Measurements from ENCODE around the gene GJA8.
"Not testable (repeated sequence)": the region's sequence is repeated elsewhere in the genome, so short reads cannot be mapped to it uniquely, and the experiment has no call there.

Gene GJA8

DNA sequence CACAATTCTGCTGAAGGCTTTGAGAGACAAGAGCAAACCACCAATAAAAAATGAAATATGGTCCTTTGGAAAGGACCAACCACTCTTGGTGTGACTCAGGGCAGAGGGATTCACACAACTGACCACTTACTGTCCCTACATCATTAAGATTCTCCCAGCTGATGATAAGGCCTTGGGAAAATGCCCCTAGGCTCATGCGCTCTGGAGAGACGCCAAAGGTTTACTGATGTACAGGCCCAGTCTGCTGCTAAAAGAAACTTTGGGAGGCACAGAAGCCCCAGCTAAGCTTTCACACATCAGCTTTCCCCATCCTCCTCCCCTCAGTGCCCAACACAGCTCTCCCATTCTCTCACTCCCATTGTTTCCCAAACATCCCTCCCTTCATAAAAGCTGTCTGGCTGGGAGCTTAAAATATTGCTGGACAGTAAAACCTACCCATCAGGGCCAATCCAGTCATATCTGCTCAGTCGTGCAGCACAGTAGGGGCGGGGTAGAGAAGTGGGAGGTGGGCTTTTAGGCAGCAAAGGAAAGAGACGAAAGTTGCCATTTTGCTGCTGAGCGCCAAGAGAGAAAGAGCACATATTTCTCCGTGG lies at the start of gene GJA8:
GJA8 (plus strand) TSS at position 543 of the 593 bp plus-strand sequence. CDS start 5,161 bp downstream, outside the sequence.
- Mint-ChIP-seq H3K36me3 (ENCODE audit: low read depth) (no peaks in the 10 kb centered on the region), H3K27me3 (no peaks in the 10 kb centered on the region), H3K27ac (no peak within 1 kb of the TSS), H3K4me3 (no peak within 1 kb of the TSS), H3K9me3 (no peaks in the 10 kb centered on the region), H3K4me1 (ENCODE audit: low read depth) (peaks cover 5% of the 10 kb centered on the region)

DNA sequence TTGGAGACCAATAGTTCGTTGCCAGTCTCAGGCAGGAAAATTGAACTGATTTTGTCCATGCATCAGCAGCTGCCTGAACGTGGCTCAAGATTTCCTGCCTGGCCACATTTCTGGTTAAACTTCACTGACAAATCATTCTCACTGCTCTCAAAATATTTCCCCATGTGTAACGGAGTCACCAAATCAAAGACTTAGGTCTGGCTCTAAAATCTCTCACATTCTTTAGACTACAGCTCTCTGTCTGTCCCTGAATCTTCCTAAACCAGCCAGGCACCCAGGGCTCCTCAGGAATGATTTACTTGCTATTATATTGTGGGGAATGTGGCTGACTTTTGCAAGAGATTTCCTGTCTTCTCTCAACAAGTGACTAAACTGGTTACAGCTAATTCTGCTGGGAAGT lies 49.2 kb upstream of the GJA8 start:
- Mint-ChIP-seq H3K4me1 (ENCODE audit: low read depth) (no peaks in the 10 kb centered on the region), H3K4me3 (no peak overlapping the region), H3K27me3 (peaks cover 28% of the 10 kb centered on the region), H3K36me3 (ENCODE audit: low read depth) (no peaks in the 10 kb centered on the region), H3K9me3 (no peaks in the 10 kb centered on the region), H3K27ac (no peak overlapping the region)

DNA sequence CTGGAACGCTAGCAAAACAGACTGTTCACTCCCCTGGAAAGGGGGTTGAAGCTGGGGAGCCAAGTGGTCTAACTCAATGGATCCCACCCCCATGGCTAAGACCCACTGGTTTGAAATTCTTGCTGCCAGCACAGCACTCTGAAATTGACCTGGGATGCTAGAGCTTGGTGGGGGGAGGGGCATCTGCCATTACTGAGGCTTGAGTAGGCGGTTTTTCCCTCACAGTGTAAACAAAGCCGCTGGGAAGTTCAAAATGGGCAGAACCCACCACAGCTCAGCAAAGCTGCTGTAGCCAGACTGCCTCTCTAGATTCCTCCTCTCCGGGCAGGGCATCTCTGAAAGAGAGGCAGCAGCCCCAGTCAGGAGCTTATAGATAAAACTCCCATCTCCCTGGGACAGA lies 47.6 kb upstream of the GJA8 start:
- not testable (repeated sequence) for H3K4me1 Mint-ChIP-seq (ENCODE audit: low read depth)

DNA sequence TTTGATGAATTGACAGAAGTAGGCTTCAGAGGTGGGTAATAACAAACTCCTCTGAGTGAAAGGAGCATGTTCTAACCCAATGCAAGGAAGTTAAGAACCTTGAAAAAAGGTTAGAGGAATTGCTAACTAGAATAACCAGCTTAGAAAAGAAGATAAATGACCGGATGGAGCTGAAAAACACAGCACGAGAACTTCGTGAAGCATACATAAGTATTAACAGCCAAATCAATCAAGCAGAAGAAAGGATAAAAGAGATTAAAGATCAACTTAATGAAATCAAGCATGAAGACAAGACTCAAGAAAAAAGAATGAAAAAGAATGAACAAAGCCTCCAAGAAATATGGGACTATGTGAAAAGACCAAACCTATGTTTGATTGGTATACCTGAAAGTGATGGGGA lies 46.6 kb upstream of the GJA8 start:
- not testable (repeated sequence) for H3K27ac Mint-ChIP-seq; H3K36me3 Mint-ChIP-seq (ENCODE audit: low read depth); H3K9me3 Mint-ChIP-seq; H3K4me1 Mint-ChIP-seq (ENCODE audit: low read depth); H3K4me3 Mint-ChIP-seq
- H3K27me3 Mint-ChIP-seq, result peaks cover 32% of the 10 kb centered on the region

More for the DNA sequence above, 47.6 kb upstream of the GJA8 start:
- H3K27me3 Mint-ChIP-seq, result peaks cover 37% of the 10 kb centered on the region
- H3K9me3 Mint-ChIP-seq; H3K27ac Mint-ChIP-seq; H3K36me3 Mint-ChIP-seq (ENCODE audit: low read depth); H3K4me3 Mint-ChIP-seq: not testable (repeated sequence)

DNA sequence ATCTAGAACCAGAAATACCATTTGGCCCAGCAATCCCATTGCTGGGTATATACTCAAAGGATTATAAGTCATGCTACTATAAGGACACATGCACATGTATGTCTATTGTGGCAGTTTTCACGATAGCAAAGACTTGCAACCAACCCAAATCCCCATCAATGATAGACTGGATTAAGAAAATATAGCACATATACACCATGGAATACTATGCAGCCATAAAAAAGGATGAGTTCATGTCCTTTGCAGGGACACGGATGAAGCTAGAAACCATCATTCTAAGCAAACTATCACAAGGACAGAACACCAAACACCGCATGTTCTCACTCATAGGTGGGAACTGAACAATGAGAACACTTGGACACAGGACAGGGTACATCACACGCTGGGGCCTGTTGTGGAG lies 35.4 kb upstream of the GJA8 start:
- H3K4me3 Mint-ChIP-seq; H3K9me3 Mint-ChIP-seq; H3K4me1 Mint-ChIP-seq (ENCODE audit: low read depth); H3K27ac Mint-ChIP-seq; H3K36me3 Mint-ChIP-seq (ENCODE audit: low read depth): not testable (repeated sequence)
- H3K27me3 Mint-ChIP-seq, result peaks cover 26% of the 10 kb centered on the region

DNA sequence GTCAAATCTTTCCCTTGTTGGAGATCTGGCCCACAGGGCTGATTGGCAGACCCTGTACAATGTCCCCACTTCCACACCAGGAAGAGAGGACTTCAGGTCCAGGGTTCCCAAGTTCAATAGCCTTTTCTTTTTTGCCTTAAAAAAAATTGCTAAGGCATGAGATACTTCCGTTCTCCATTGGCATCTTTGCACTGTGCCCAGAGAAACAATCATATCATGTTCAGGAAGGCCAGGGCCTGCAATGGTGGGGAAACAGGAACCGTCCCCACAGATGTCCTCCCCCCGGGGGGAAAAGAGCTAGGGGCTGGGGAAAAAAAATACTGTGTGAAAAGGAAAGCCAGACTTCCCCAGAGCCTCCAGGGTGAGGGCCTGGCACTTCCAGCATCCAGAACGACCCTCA lies 24.6 kb upstream of the GJA8 start:
- H3K36me3 Mint-ChIP-seq (ENCODE audit: low read depth), result no peaks in the 10 kb centered on the region
- peaks cover 9% of the 10 kb centered on the region for H3K9me3 Mint-ChIP-seq
- H3K27me3 Mint-ChIP-seq, result peaks cover 19% of the 10 kb centered on the region
- H3K27ac Mint-ChIP-seq, result no peak overlapping the region
- H3K4me1 Mint-ChIP-seq (ENCODE audit: low read depth), result no peaks in the 10 kb centered on the region
- H3K4me3 Mint-ChIP-seq, result no peak overlapping the region

DNA sequence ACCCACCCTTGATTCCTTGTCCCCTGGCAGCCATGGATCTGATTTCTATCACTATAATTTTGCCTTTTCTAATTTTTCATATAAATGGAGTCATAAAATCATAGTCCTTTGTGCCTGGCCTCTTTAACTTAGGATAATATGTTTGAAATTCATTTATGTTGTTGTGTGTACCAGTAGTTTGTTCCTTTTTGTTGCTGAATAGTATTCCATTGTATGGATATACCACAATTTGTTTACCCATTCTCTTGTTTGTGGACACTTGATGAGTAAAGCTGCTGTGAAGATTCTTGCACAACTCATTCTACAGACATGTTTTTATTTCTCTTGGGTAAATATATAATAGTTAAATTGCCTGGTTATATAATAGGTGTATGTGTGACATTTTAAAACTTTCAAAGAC lies 22.7 kb upstream of the GJA8 start:
- H3K4me3 Mint-ChIP-seq, result no peak overlapping the region
- H3K4me1 Mint-ChIP-seq (ENCODE audit: low read depth), result no peaks in the 10 kb centered on the region
- H3K27me3 Mint-ChIP-seq, result peaks cover 19% of the 10 kb centered on the region
- H3K36me3 Mint-ChIP-seq (ENCODE audit: low read depth), result no peaks in the 10 kb centered on the region
- no peak overlapping the region for H3K27ac Mint-ChIP-seq
- H3K9me3 Mint-ChIP-seq, result peaks cover 9% of the 10 kb centered on the region

DNA sequence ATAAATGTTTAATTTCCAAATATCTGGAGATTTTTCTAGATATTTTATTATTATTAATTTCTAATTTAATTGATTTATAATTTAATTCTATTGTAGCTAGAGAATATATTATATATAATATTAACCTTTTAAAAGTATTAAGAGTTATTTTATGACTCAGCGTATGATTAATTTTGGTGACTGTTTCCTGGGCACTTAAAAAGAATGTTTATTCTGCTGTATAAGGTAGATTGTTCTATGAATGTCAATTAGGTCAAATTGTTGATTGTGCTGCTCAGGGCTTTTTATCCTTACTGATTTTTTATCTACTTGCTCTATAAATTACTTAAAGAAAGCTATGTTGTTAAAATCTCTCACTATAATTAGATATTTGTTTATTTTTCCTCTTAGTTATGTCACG lies 20.1 kb upstream of the GJA8 start:
- Mint-ChIP-seq H3K4me3 (no peak overlapping the region), H3K4me1 (ENCODE audit: low read depth) (no peaks in the 10 kb centered on the region), H3K36me3 (ENCODE audit: low read depth) (no peaks in the 10 kb centered on the region), H3K27ac (no peak overlapping the region), H3K9me3 (peaks cover 9% of the 10 kb centered on the region), H3K27me3 (peaks cover 7% of the 10 kb centered on the region)

DNA sequence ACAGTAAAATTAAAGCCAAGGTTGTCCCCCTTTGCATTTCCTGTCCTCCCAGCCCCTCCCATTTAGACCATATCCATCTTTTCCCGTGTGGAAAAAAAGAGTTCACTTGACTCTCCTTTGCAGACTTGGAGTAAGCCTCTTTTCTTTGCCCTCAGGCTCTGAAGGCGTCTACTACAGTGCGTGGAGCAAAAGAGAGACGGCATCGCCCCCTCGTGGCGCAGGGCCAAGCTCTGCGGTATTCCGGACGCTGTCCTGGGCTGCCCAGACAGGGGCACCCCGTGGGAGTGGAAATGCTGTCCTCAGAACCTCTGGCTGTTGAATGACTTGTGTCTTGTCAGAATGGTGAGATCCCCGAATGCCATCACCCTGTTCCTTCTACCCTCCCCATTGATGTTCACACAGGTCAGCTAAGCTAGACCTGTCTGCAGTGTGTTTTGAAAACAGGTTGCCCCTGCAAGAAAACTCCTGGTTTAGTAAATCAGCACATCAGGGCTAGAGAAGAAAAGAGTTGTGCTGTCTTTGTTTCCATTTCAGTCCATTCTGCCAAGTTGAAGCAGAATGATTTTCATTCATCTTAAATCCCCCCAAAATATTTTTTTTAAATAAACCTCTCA lies 12.3 kb upstream of the GJA8 start:
- H3K4me3 Mint-ChIP-seq, result no peak overlapping the region
- peaks cover 3% of the 10 kb centered on the region for H3K4me1 Mint-ChIP-seq (ENCODE audit: low read depth)
- peaks cover 3% of the 10 kb centered on the region for H3K27me3 Mint-ChIP-seq
- no peak overlapping the region for H3K27ac Mint-ChIP-seq
- no peaks in the 10 kb centered on the region for H3K36me3 Mint-ChIP-seq (ENCODE audit: low read depth)
- H3K9me3 Mint-ChIP-seq, result no peaks in the 10 kb centered on the region

DNA sequence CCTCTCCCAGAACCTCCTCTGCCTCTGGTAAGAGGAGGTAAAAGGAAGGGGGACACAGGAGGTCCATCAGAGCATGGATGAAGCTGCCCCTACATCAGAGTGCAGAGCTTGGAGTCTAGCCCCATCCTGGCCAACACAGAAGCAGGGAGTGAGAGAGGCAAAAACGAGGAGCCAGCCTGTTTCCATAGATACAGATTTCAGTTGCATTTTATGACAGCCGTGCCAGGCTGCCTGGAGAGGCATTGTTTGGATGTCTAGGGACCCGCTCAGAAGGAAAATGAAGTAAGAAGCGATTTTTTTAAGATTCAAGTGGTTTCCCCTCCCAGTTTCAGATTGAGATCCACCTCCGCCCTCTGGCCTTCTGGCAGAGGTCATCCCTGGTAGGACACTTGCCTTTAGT lies 11.5 kb upstream of the GJA8 start:
- Mint-ChIP-seq H3K27me3 (peaks cover 3% of the 10 kb centered on the region), H3K4me1 (ENCODE audit: low read depth) (peaks cover 3% of the 10 kb centered on the region), H3K36me3 (ENCODE audit: low read depth) (no peaks in the 10 kb centered on the region), H3K27ac (no peak overlapping the region), H3K9me3 (no peaks in the 10 kb centered on the region), H3K4me3 (no peak overlapping the region)

DNA sequence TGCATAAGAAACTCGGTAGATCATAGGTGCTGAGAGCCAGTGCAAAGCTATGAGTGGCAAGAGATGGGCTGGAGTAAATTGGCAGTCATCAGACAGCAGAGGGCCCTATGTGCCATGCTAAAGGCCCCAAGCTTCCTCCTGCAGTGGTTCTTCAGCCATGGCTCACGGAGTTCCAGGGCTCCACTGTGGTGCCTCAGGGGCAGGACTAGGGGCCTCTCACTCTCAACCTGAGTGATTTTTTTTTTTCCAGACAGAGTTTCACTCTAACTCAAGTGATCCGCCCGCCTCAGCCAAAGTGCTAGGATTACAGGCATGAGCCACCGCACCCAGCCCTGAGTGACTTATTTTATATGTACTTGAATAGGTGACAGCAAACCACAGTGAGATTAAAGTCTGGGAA lies 10.4 kb upstream of the GJA8 start:
- H3K4me1 Mint-ChIP-seq (ENCODE audit: low read depth), result peaks cover 3% of the 10 kb centered on the region
- no peaks in the 10 kb centered on the region for H3K36me3 Mint-ChIP-seq (ENCODE audit: low read depth)
- no peaks in the 10 kb centered on the region for H3K9me3 Mint-ChIP-seq
- H3K27ac Mint-ChIP-seq, result no peak overlapping the region
- H3K4me3 Mint-ChIP-seq, result no peak overlapping the region
- H3K27me3 Mint-ChIP-seq, result peaks cover 3% of the 10 kb centered on the region

DNA sequence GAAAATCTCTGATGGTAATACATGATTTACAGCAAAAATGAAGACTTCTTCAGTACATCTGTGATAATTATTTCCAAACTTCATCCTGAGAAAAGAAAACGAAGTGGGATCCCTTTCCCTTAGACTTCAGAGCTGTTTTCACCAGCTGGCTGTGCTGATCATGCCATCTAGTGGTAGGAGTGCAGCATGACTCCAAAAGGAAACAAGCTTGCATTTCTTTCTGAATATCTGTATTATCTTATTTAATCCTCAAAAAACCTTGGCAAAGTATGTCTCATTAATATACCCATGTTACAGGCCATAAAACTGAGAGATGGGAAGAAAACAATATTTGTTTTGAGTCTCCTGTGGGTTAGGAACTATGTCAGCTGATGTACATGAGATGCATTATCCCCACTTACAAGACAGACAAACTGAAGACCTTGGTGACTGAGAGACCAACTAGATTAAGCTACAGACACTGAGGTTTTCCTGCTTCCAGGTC lies 9.8 kb upstream of the GJA8 start:
- H3K9me3 Mint-ChIP-seq, result no peaks in the 10 kb centered on the region
- peaks cover 3% of the 10 kb centered on the region for H3K27me3 Mint-ChIP-seq
- peaks cover 3% of the 10 kb centered on the region for H3K4me1 Mint-ChIP-seq (ENCODE audit: low read depth)
- no peak overlapping the region for H3K27ac Mint-ChIP-seq
- H3K4me3 Mint-ChIP-seq, result no peak overlapping the region
- H3K36me3 Mint-ChIP-seq (ENCODE audit: low read depth), result no peaks in the 10 kb centered on the region

DNA sequence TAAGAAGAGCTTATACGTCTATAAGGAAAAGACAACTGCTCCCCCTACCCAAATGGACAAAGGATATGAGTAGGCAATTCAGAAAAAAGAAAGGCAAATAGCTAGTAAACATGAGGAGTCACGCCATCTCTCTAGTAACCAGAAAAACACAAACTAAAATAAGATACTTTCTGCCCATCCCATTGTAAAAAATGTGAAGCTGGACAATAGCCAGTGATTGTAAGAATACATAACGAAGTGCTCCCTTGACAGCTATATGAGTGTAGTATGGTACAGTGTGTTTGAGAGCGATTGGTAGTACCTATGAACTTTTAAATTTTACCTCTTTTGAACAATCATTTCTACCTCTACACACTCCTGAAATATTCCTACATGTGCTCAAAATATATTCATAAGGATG lies 7.5 kb upstream of the GJA8 start:
- no peaks in the 10 kb centered on the region for H3K9me3 Mint-ChIP-seq
- no peak overlapping the region for H3K4me3 Mint-ChIP-seq
- peaks cover 3% of the 10 kb centered on the region for H3K4me1 Mint-ChIP-seq (ENCODE audit: low read depth)
- H3K27ac Mint-ChIP-seq, result no peak overlapping the region
- H3K36me3 Mint-ChIP-seq (ENCODE audit: low read depth), result no peaks in the 10 kb centered on the region
- peaks cover 3% of the 10 kb centered on the region for H3K27me3 Mint-ChIP-seq

DNA sequence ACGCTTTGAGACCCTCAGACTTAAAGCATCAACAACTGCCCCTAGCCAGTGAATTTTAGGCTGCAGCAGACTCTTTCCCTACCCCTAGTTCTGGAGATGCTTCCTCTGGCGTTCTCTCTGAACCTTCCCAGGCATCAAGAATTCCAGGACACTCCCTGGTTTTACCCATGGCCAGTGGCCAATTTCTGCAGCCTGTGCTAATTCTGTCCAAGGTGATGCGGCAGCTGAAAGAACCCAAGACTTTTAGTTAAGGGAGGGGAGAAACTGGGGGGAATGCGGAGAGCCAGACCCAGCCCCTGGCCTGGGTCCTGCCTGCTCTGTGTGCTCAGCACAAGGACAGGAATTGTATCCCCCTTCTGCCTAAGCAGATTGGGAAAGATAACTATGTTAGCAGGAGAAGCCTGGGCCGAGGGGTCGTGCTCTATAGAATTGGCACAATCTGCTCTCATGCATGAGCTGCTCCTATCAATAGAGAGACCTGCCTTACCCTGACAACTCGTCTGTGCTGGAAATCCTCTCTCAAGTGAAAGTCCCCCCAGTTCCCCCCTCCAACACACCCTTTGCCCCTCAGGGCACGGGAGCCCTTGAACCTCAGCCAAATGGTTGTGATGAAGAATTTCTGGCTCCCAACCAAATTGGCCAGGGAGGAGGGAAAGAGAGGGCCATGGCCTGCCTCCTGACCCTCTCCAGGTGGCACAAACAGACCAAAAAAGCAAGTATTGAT lies 5.4 kb upstream of the GJA8 start:
- Mint-ChIP-seq H3K4me1 (ENCODE audit: low read depth) (peaks cover 3% of the 10 kb centered on the region), H3K9me3 (no peaks in the 10 kb centered on the region), H3K27ac (no peak overlapping the region), H3K36me3 (ENCODE audit: low read depth) (no peaks in the 10 kb centered on the region), H3K27me3 (no peaks in the 10 kb centered on the region), H3K4me3 (no peak overlapping the region)

DNA sequence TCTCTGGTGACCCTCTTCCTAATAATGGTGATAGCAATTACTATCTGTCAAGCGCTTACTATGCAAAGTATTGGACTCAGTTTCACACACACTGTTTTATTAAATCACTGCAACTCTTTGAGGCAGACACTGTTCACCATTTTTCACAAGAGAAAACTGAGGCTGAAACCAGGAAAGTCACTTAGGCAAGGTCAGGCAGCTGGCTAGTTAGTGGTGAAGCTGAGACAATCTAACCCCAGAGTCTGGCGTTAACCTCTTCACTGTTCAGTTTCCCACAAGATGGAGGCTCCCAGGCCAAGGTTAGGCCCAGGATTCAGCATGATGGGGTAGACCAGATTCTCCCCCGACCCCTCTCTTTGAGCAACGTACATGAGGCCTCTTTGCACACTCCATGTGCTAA lies 4.8 kb upstream of the GJA8 start:
- Mint-ChIP-seq H3K4me3 (no peak overlapping the region), H3K4me1 (ENCODE audit: low read depth) (no peaks in the 10 kb centered on the region), H3K27me3 (no peaks in the 10 kb centered on the region), H3K36me3 (ENCODE audit: low read depth) (no peaks in the 10 kb centered on the region), H3K9me3 (no peaks in the 10 kb centered on the region), H3K27ac (no peak overlapping the region)
